PFSK-1 (cell line): ENCODE results near the gene CCNL2.

Source experiments
- FOXP2 ChIP-seq: optimal IDR thresholded peaks from 2 replicates; pipeline ENCODE3; 2011; ENCODE audit warnings: borderline replicate concordance, control low read depth, inconsistent platforms; ENCODE audit not compliant: insufficient read depth; ENCODE audit errors: extremely low read length, extremely low read depth
- POLR2AphosphoS5 ChIP-seq: IDR thresholded peaks from 2 replicates; pipeline ENCODE4 v1.6.1; 2012; ENCODE audit warnings: low read depth, mild to moderate bottlenecking, control low read depth, low read length, moderate library complexity
- REST ChIP-seq, 2 experiments: IDR thresholded peaks; 2 replicates each; pipeline versions ENCODE4 v1.6.1 to v1.8.0; 2011 to 2012; ENCODE audit warnings: low read depth in 2 of 2, low read length in 2 of 2, control low read depth in 1 of 2, inconsistent platforms in 1 of 2, mild to moderate bottlenecking in 1 of 2, moderate library complexity in 1 of 2; ENCODE audit not compliant: insufficient read depth in 1 of 2
- SIN3A ChIP-seq: IDR thresholded peaks from 2 replicates; pipeline ENCODE4 v1.6.1; 2012; ENCODE audit warnings: mild to moderate bottlenecking, low read length, moderate library complexity, borderline replicate concordance; ENCODE audit not compliant: insufficient read depth
- TAF1 ChIP-seq: IDR thresholded peaks from 2 replicates; pipeline ENCODE4 v1.6.1; 2012; ENCODE audit warnings: low read length, control low read depth, borderline replicate concordance; ENCODE audit not compliant: insufficient read depth

- no peak for TF ChIP-seq POLR2AphosphoS5
- no peak for TF ChIP-seq REST (IDR thresholded peaks at IDR 0.05; ENCODE audit: insufficient read depth in 1 of 2, low read depth in 2 of 2, low read length in 2 of 2)
- no peak for TF ChIP-seq TAF1
- no peak for TF ChIP-seq SIN3A
- no peak for TF ChIP-seq FOXP2
These were observed 52.6 kb downstream of the CCNL2 start for GRCh38 chr1:1346501-1346890.
